Loucy (cell line): ENCODE measurements around the gene SKOR1.

ENCODE experiments used
- EZH2phosphoT487 ChIP-seq: fragments of 200-600 bp; IDR thresholded peaks from 2 replicates; pipeline ENCODE4 v1.6.1; 2018; ENCODE audit warnings: antibody characterized with exemption, mild to moderate bottlenecking, moderate library complexity, borderline replicate concordance
- TF ChIP-seq, protein P1 (sequence below): fragments of 200-600 bp; sonication (generic); conservative IDR thresholded peaks from 2 replicates; pipeline ENCODE4 v1.5.1; 2014; ENCODE audit warnings: mild to moderate bottlenecking, antibody characterized with exemption, low read length

- TF ChIP-seq, protein P1, sequence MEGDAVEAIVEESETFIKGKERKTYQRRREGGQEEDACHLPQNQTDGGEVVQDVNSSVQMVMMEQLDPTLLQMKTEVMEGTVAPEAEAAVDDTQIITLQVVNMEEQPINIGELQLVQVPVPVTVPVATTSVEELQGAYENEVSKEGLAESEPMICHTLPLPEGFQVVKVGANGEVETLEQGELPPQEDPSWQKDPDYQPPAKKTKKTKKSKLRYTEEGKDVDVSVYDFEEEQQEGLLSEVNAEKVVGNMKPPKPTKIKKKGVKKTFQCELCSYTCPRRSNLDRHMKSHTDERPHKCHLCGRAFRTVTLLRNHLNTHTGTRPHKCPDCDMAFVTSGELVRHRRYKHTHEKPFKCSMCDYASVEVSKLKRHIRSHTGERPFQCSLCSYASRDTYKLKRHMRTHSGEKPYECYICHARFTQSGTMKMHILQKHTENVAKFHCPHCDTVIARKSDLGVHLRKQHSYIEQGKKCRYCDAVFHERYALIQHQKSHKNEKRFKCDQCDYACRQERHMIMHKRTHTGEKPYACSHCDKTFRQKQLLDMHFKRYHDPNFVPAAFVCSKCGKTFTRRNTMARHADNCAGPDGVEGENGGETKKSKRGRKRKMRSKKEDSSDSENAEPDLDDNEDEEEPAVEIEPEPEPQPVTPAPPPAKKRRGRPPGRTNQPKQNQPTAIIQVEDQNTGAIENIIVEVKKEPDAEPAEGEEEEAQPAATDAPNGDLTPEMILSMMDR, result no peak
- no peak for TF ChIP-seq EZH2phosphoT487
Observed at GRCh38 chr15:67781061-67781460, 44.2 kb upstream of the SKOR1 start.
